ENCODE results near the gene AXL. TPM values are rescaled to one million over a fixed set of nuclear protein-coding genes. Genes with fewer than 3 reads are reported as not detected.

Gene AXL
- total RNA-seq, 1 donor from 2014 or later: 4.0 TPM

DNA sequence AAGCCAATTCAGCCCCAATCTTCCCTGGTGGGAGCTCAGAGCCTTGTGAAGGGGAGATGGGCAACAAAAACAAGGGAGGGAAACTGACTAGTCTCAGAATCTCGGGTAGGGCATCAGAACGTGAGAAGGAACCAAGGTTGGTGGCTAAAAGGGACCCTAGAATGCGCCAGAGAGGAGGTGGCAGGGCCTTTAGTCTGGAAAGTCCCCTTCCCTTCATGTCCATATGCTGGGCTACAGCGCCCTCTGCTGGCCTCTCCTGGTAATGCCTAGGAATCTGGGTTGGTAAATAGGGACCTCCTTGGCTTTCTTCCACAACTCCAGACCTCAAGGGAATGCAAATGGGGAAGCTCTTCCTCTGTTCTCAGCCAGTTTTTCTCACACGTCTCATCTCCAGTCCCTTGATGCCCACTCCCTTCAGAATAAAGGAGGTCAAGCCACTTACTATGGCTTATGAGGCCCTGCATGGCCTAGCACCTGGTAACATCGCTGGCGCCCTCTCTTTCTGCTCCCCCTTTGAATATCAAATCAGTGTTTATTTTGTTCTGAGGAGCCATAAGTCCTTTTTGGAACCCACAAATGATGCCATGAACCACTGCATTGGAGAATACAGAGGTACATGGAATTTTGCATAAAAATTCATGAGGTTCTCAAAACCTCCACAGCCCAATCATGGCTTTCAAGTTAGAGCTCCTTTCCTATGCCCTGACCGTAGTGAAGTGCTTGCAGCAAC lies 89.6 kb downstream of the AXL start:
- ATAC-seq: peak; percentile 68

- ATAC-seq: peak; percentile 44
These were observed 90.4 kb downstream of the AXL start for GRCh38 chr19:41309180-41310032.

DNA sequence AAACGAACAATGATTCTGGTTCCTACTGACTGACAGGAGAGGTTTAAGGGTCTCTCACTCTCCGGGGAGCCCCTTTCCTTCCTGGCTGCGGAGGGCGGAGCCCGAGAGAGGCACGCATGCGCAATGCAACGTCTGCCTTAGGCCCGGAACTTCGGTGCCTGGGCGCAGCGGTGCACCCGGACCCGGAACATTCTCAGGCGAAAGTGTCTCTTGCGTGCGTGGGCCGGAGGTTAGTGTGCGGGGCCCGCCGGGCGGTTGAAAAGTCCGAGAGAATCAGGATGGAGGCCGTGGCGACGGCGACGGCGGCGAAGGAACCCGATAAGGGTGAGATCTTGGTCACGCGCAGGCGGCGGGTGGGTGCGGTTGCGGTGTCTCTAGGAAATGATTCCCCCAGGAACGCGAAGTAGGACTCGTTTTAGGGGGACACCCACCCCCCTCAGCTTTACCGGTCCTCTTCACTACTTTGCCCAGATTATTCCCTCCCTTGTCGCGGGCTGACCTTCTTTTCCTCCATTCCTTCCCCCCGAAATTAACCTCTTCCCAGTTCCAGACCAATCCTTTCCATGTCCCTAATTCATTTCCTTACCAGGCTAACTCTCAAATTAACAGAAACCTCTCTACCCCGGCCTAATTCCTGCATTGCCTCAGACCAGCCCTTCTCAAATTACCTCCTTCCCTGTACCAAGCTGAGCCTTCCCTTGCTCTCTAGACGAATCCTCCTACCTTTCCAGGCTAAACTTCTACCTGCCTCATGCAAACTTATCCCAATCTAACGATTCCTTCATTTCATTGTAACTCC lies 91.2 kb downstream of the AXL start, which contains the start of gene CCDC97:
Gene CCDC97, plus strand, starts transcription at position 140 of the 799 bp plus-strand sequence. Its CDS starts 139 bp downstream, at position 279.
- peak; percentile 74 for ATAC-seq

DNA sequence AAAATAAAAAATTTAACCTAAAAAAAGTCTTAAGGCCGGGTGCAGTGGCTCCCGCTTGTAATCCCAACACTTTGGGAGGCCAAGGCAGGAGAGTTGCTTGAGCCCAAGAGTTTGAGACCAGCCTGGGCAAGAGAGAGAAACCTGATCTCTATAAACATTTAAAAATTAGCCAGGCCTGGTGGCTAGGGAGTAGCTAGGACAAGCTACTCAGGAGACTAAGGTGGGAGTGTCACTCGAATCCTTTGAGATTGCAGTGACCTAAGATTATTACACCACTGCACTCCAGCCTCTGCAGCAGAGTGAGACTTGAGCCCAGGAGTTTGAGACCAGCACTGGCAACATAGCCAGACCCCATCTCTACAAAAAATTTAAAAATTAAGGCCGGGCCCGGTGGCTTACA lies 92.0 kb downstream of the AXL start:
- ATAC-seq: no peak

Other genes starting within 250 kb of the AXL start
- not detected for gene CYP2B6, start 227.9 kb upstream of the AXL start, total RNA-seq
- gene CYP2A13, start 130.8 kb upstream of the AXL start, total RNA-seq: not detected
- gene CYP2F1, start 104.8 kb upstream of the AXL start, total RNA-seq: 0.36 TPM
- gene CYP2S1, start 26.0 kb upstream of the AXL start, total RNA-seq: 10.4 TPM
- 116 TPM for gene HNRNPUL1, start 45.1 kb downstream of the AXL start, total RNA-seq
- gene CCDC97, start 90.9 kb downstream of the AXL start, total RNA-seq: 19.3 TPM
- 53.8 TPM for gene TGFB1, start 134.7 kb downstream of the AXL start, total RNA-seq
- gene B9D2, start 144.9 kb downstream of the AXL start, total RNA-seq: 4.3 TPM
- gene TMEM91, start 157.3 kb downstream of the AXL start, total RNA-seq: 20.0 TPM
- 15.7 TPM for gene EXOSC5, start 178.1 kb downstream of the AXL start, total RNA-seq
- gene BCKDHA, start 178.6 kb downstream of the AXL start, total RNA-seq: 49.3 TPM
- 40.4 TPM for gene B3GNT8, start 208.2 kb downstream of the AXL start, total RNA-seq
- 34.6 TPM for gene DMAC2, start 220.7 kb downstream of the AXL start, total RNA-seq
- not detected for gene ERICH4, start 223.9 kb downstream of the AXL start, total RNA-seq